HTERT RPE-1 (cell line): ENCODE measurements around the gene ZBTB22.

ENCODE experiments used
- in situ Hi-C: fragments of 300-500 bp; cut with MboI; formaldehyde crosslinking; loops from 4 replicates; pipeline ENCODE4 v1.14.3; 2020; ENCODE audit warnings: low sequenced_read_pairs

The ZBTB22 gene

DNA sequence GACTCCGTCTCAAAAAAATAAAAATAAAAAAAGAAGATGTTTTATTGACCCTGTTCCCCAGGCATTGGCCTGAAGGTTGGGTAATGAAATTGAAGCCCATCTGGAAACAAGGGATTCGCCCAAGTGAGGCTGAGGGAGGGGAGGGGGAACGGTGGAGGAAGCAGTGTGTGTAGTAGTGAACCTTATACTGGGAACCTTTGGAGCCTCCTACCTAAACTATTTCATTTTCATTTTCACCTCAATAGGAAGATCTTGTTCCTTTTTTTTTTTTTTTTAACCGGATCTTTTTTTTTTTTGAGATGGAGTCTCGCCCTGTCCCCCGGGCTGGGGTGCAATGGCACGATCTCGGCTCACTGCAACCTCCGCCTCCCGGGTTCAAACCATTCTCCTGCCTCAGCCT is 13.2 kb upstream of the ZBTB22 start:
- in situ Hi-C loops: no loop called here

- in situ Hi-C loops: no loop called here
These were observed 11.5 kb upstream of the ZBTB22 start for GRCh38 chr6:33329058-33329457.

GRCh38 chr6:33324125-33324524 is 6.6 kb upstream of the ZBTB22 start:
- in situ Hi-C loops: no loop called here

GRCh38 chr6:33323623-33323948 is 6.0 kb upstream of the ZBTB22 start:
- in situ Hi-C loops: no loop called here

DNA sequence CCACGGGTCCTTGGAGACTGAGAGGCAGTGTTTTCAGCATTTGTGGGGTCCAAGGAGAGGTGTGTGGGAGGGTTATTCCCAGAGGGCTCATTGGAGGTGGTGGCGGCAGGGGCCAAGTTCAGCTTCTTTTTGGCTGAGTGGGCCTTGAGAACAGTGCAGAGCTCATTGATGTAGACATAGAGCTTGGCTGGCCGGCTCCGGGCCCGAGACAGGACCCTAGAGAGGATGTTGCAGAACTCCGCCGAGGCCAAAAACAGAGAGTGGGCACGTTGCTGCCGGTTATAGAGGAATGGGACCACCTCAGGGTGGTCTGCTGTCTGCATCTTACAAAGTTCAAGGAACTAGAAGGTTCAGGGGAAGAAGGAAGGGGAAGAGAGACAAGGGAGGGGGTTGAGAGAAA is 3.7 kb upstream of the ZBTB22 start:
- in situ Hi-C loops: no loop called here

DNA sequence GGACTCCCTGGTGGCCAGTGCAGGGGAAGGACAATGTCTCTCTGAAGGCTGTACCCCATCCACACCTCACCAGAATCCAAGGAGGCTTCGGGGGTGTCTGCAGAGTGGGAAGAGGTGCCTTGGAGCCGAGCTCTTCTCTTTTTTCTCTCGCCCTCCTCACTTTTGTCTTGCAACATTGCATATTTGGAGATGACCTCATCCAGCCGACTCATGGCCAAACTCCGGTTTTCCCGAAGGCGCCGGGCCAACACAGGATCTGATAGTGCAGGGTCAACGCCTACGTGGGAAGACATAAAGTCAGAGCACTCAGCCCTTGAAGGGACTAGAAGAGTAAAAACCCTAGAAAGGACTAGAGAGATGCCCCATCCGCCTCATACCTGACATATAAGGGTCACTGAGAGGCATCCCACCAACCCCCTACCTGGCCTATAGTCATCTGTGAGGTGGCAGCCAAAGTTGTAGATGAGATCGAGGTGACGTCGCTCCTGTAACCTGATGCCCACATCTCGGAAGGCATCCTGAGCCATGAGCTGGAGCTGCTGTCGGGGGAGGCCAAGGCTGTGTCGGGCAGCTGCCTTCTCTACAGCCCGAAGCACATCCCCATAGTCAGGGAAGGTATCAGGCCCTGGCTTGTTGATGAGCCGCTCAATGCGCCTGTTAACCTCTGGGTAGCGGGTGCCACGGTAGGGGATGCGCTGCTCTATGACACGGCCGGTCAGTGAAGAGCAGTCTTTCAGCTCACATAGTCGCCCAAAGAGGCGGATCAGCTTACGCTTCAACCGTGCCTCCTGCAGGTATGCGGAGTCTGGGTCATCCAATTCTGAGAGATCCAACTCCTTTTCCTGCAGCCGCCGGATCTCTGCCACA is 3.0 kb upstream of the ZBTB22 start:
- in situ Hi-C loops: no loop called here

- in situ Hi-C loops: no loop called here
These were observed 2.4 kb upstream of the ZBTB22 start for GRCh38 chr6:33319939-33320314.

DNA sequence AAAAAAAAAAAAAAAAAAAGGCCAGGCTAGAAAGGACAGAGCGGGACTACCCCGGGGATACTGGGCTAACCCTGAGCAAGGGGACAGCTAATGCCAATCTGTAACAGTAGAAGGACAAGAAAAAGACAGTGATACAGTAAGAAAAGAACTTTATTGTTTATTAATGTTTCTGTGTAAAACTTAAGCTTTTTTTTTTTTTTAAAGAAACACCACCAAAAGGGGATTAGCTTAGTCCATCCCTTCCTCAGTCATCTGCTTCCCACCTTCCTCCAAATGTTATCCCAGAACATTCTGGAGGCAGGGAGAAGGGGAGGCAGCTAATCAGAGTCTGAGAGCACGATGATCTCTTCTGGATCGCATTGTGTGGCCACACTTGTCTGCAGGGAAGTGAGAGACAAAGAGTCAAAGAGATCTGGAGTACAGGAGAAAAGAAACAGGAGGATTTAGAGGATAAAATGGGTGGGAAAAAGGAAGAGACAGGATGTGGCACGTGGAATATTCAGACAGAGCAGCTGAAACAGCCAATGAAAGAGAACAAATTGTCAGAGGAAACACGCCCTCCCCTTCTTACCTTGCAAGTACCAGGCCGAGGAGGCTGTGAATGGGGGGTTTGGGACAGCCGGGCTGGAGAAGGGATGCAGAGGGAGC is 1.0 kb upstream of the ZBTB22 start:
- in situ Hi-C loops: no loop called here

DNA sequence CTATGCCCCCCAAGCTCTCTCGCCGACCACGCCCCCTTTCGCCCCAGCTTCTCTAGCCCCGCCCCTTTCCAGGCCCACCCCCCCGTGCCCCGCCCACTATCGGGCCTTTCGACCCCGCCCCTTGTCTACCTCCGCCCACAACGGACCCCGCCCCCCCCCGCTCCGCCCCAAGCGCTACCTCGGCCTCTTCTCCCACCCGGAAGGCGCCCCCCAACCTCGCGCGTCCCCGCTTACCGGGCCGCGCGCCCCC is 200 bp downstream of the ZBTB22 start:
- in situ Hi-C loops: no loop called here

GRCh38 chr6:33316603-33317418 is 733 bp downstream of the ZBTB22 start:
- in situ Hi-C loops: no loop called here

DNA sequence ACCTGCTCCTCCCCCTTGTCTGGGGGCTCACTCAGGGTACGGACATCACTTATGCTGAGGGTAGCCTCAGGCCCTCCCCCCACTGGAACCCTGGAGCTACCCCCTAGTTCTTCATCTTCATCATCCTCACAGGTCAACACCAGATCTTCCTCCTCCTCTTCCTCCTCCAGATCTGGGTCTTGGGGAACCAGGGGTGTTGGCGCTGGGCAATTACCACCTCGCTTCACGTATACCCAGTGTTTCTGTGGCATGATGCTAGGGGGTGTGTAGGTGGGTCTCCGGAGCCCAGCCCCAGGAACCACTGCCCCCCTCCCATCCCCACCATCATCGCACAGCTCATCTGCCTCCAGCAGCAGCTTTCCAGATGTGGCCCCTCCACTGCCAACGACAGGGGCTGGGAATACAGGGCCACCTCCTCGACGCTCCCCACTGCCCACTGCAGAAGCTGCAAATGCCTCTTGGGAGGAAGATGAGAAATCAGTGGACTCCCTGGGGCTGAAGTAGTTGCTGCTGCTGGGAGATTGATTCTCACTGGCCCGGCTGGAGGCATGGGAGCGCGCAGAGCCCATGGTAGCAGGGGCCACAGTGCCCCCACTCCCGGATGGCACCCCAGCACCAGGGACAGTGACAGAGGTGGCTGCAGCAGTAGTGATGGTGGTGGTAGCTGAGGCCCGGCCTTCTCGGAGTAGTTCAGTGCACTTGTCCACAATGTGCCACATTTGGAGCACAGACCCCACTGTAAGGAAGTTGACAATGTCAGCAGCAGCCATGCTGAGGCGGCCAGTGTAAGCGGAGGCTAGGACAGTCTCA is 1.5 kb downstream of the ZBTB22 start:
- in situ Hi-C loops: no loop called here

DNA sequence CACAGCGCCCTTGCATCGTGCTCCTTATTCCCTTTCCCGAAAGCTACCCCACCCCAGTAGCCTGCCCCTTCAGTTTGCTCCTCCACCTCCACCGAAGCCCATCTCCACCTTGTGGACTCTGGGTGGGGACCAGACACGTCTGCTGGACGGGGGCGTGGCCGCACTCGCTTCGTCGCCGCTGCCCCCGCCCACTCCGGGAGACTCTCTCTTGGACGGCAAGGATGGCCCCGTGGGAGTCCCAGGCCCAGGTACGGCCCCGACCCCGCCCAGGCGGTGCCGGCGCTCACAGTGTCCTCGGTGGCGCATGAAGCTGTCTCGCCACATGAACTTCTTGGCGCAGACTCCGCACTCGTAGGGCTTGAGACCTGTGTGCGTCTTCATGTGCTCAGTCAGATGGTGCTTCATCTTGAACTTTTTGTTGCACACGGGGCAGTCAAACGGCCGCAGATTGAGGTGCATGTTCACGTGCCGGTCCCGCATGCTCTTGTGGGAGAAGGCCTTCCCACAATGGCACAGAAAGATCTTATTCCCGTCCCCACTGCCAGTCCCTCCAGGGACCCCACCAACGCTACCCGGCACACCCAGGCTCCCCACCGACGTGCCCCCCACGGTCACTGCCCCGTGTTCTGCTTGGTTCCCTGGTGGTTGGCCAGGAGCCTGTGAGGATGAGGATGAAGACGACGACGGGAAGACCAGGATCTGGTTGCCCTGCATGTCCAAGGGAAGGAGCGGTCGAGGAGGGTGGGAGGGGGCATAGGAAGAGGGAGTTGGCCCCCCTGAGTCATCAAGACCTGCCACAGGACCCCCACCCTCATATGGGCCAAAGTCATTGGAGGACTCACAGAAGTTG is 2.4 kb downstream of the ZBTB22 start:
- in situ Hi-C loops: no loop called here

DNA sequence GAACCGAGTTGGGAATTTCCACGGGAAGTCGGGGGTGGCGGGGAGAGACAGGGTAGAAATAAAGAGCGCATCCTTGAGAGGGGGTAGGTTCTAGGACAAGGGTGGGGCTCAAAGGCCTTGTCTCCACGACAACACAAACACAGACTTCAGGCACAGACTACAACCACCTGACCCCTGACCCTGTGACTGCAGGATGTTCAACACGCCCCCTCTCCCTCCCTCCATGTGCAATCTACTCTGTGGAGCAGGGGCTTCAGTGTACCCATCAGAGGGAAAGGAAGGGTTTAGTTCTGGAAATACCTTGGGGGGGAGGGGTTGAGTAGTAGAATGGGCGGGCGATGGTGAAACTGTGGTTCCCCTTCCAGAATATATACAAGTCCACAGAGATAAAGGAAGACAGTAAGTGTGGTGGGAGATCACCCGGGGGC is 3.0 kb downstream of the ZBTB22 start:
- in situ Hi-C loops: no loop called here

- in situ Hi-C loops: no loop called here
These were observed 3.6 kb downstream of the ZBTB22 start, which contains the start of gene TAPBP for GRCh38 chr6:33313709-33314514. TAPBP (minus strand) TSS chr6:33314078; CDS start chr6:33314041, 37 bp downstream.

DNA sequence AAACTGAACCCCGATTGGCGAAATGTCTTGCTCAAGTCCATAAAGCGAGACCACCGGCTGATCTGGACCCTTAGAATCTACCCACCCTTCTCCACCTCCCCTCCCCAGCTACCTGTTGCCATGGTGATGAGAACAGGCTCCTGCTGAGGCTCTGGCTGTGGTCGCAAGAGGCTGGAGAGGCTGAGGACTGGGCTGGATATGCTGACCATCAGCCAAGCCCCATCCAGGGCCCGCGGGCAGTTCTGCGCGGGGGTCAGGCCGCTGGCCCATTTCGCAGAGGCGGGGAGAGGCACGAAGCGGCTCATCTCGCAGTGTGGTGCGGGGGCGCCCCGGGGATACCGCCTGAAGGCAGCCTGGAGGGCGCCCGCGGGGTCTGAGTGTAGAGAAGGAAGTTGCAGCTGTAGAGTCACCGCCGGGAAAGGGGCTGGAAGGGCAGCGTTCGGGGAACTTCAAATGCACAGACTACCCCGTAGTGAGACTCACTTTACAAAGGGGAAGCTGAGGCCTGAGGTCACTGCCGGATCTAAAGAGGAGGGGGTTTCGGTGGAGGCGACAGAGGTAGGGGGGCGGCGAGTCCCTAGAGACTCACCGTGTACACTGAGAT is 4.3 kb downstream of the ZBTB22 start:
- in situ Hi-C loops: no loop called here

DNA sequence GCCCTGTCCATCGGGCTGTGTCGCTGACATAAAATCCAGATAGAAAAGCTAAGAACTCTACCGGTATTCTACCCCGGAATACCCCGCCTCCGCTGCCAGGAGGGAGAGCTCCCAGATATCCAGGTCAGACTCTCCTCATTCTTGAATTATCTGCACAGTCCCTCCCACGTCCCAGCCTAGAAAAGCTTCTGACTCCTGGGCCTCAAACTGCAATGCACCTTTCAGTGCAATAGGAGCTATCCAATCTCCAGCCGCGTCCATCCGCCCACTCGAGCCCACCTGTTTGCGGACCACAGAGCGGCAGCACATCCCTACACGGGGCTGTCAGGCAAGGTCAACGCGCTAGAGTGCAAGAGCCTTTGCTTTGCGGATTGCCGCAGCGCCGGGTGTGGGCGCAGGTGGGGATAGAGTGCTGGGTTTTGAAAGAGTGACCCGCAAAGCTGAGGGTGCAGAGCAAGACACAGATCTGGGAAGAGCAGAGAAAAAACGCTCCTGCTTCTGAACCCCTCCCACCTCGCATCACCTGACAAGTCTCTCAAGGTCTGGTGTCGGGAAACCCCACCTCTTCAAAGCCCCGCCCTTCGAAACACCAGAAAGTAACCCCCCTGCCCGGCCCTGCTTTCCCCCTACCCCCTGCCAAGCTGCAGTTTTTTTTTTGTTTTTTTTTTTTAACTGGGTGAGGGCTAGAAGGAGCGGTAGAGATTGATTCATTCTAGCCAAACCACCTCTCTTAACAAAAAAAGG is 5.0 kb downstream of the ZBTB22 start:
- in situ Hi-C loops: no loop called here

GRCh38 chr6:33306356-33306755 is 11.2 kb downstream of the ZBTB22 start:
- in situ Hi-C loops: no loop called here

- in situ Hi-C loops: no loop called here
These were observed 12.5 kb downstream of the ZBTB22 start for GRCh38 chr6:33305052-33305451.
